Measurements from ENCODE around the gene RFC1.

DNA sequence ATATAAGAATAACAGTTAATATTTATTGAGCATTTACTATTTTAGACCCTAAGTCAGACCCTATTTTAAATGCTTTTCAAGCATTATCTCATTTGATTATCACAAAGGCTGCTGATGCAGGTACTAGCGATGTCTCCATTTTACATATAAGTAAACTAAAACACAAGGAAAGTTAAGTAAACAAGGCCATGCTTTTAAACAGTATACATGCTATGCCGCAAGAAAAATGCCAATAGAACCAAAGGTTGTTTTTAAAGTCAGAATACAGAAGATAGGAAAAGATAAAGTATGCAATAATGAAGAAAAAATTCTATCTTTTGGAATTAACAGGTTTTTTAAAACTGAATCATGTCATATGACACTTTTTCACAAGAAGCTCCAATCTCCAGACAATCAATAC lies 26.2 kb downstream of the RFC1 start:
- TF ChIP-seq GABPA (IDR thresholded peaks at IDR 0.05; ENCODE audit: low read depth): no peak
- TF ChIP-seq, protein P1, sequence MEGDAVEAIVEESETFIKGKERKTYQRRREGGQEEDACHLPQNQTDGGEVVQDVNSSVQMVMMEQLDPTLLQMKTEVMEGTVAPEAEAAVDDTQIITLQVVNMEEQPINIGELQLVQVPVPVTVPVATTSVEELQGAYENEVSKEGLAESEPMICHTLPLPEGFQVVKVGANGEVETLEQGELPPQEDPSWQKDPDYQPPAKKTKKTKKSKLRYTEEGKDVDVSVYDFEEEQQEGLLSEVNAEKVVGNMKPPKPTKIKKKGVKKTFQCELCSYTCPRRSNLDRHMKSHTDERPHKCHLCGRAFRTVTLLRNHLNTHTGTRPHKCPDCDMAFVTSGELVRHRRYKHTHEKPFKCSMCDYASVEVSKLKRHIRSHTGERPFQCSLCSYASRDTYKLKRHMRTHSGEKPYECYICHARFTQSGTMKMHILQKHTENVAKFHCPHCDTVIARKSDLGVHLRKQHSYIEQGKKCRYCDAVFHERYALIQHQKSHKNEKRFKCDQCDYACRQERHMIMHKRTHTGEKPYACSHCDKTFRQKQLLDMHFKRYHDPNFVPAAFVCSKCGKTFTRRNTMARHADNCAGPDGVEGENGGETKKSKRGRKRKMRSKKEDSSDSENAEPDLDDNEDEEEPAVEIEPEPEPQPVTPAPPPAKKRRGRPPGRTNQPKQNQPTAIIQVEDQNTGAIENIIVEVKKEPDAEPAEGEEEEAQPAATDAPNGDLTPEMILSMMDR (IDR thresholded peaks at IDR 0.05; ENCODE audit: insufficient read depth, low read length): no peak
- TF ChIP-seq, protein P2, sequence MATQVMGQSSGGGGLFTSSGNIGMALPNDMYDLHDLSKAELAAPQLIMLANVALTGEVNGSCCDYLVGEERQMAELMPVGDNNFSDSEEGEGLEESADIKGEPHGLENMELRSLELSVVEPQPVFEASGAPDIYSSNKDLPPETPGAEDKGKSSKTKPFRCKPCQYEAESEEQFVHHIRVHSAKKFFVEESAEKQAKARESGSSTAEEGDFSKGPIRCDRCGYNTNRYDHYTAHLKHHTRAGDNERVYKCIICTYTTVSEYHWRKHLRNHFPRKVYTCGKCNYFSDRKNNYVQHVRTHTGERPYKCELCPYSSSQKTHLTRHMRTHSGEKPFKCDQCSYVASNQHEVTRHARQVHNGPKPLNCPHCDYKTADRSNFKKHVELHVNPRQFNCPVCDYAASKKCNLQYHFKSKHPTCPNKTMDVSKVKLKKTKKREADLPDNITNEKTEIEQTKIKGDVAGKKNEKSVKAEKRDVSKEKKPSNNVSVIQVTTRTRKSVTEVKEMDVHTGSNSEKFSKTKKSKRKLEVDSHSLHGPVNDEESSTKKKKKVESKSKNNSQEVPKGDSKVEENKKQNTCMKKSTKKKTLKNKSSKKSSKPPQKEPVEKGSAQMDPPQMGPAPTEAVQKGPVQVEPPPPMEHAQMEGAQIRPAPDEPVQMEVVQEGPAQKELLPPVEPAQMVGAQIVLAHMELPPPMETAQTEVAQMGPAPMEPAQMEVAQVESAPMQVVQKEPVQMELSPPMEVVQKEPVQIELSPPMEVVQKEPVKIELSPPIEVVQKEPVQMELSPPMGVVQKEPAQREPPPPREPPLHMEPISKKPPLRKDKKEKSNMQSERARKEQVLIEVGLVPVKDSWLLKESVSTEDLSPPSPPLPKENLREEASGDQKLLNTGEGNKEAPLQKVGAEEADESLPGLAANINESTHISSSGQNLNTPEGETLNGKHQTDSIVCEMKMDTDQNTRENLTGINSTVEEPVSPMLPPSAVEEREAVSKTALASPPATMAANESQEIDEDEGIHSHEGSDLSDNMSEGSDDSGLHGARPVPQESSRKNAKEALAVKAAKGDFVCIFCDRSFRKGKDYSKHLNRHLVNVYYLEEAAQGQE (IDR thresholded peaks at IDR 0.05; ENCODE audit: insufficient replicate concordance, low read depth): no peak

Measured in HL-60 (cell line).